ENCODE measurements around the gene CDR2. TPM values are rescaled to one million over a fixed set of nuclear protein-coding genes. Genes with fewer than 3 reads are reported as not detected.

The CDR2 gene
- total RNA-seq, result 46.0 and 56.8 TPM in 2 replicates

GRCh38 chr16:22374311-22375116 lies at the start of gene CDR2:
Gene CDR2, minus strand, starts transcription at chr16:22374619. Its CDS starts 310 bp downstream, at chr16:22374309.

DNA sequence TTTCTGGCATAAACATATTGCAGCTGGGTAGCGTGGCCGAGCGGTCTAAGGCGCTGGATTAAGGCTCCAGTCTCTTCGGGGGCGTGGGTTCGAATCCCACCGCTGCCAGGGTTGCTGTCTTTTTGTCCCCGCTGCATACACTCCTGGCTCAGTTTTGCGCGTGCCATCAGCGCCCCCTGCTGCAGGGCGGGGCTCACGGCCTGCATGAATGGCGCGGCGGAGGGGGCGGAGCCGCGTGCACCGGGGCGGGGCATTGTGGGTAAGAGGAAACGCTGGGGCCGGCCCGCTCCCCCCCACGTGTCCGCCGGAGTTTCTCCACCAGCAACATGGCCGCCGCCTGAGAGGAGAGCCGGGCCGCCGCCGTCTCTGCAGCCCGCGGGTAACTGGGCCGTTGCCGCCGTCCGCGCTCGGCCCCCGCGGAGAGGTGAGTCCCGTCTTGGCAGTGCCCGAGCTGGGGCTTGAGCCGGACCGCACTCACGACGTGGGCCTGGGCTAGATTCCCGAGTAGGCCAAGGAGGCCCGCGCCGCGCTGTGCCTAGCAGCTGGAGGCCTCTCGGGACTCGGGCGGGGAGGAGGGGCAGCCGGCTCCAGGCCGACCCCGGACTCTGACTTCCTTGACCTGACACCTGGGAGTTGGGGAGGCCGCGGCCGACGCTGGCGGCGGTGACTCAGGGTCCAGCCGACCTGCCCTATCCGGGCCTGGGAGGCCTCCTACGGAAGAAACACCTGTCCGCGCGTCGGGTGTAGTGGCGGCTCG lies 77.1 kb downstream of the CDR2 start, which contains the start of gene POLR3E:
TSS of gene POLR3E (plus strand) at position 296 of the 757 bp plus-strand sequence. CDS start 5,560 bp downstream, outside the sequence.

Other genes starting within 250 kb of the CDR2 start
- gene SDR42E2, start 212.1 kb downstream of the CDR2 start, total RNA-seq, result not detected in 2 replicates
- gene EEF2K, start 168.3 kb downstream of the CDR2 start, total RNA-seq, result 25.3 and 41.4 TPM in 2 replicates
- 22.3 and 27.1 TPM in 2 replicates for gene POLR3E, start 77.2 kb downstream of the CDR2 start, total RNA-seq
- 129 and 157 TPM in 2 replicates for gene NPIPB5, start 136.3 kb upstream of the CDR2 start, total RNA-seq